ENCODE measurements around the gene CCDC9B. TPM values are rescaled to one million over a fixed set of nuclear protein-coding genes. Genes with fewer than 3 reads are reported as not detected.

The CCDC9B gene
- polyA plus RNA-seq, 12 donors, result 7.4 to 119 (median 19.4) TPM

Other genes starting within 250 kb of the CCDC9B start
- 10 to 100 TPM in 9 of 12 donors, 1 to 10 TPM in 2, not detected in 1; 8.9 to 19.7 (median 11.9) TPM for gene BMF, start 232.1 kb downstream of the CCDC9B start, polyA plus RNA-seq (ENCODE audit: insufficient read length in 12 of 12)
- gene BUB1B, start 179.9 kb downstream of the CCDC9B start, polyA plus RNA-seq (ENCODE audit: insufficient read length in 12 of 12), result 10 to 100 TPM in 10 of 12 donors, 1 to 10 TPM in 1, not detected in 1; 7.8 to 27.8 (median 16.0) TPM
- 1 to 10 TPM in 3 of 12 donors, under 1 TPM in 7, not detected in 2; 0.15 to 8.2 (median 0.51) TPM for gene PAK6, start 101.9 kb downstream of the CCDC9B start, polyA plus RNA-seq (ENCODE audit: insufficient read length in 12 of 12)
- gene ANKRD63, start 57.9 kb downstream of the CCDC9B start, polyA plus RNA-seq (ENCODE audit: insufficient read length in 12 of 12), result under 1 TPM in 3 of 12 donors, not detected in 9; 0.14 to 0.45 (median 0.36) TPM
- gene PLCB2, start 33.0 kb downstream of the CCDC9B start, polyA plus RNA-seq (ENCODE audit: insufficient read length in 12 of 12), result 10 to 100 TPM in 2 of 12 donors, 1 to 10 TPM in 9, not detected in 1; 5.2 to 36.6 (median 7.5) TPM
- gene INAFM2, start 17.2 kb downstream of the CCDC9B start, polyA plus RNA-seq (ENCODE audit: insufficient read length in 12 of 12), result 10 to 100 TPM in 10 of 12 donors, 1 to 10 TPM in 1, not detected in 1; 9.2 to 17.8 (median 13.6) TPM
- gene PHGR1, start 10.1 kb upstream of the CCDC9B start, polyA plus RNA-seq (ENCODE audit: insufficient read length in 12 of 12), result 100 to 1,000 TPM in 1 of 12 donors, under 1 TPM in 1, not detected in 10; 0.66 to 310 TPM
- 1 to 10 TPM in 6 of 12 donors, under 1 TPM in 4, not detected in 2; 0.27 to 2.7 (median 1.1) TPM for gene DISP2, start 17.3 kb upstream of the CCDC9B start, polyA plus RNA-seq (ENCODE audit: insufficient read length in 12 of 12)
- 10 to 100 TPM in 11 of 12 donors, not detected in 1; 14.1 to 25.8 (median 19.8) TPM for gene KNSTRN, start 41.8 kb upstream of the CCDC9B start, polyA plus RNA-seq (ENCODE audit: insufficient read length in 12 of 12)
- 10 to 100 TPM in 11 of 12 donors, not detected in 1; 43.8 to 68.7 (median 52.2) TPM for gene IVD, start 64.9 kb upstream of the CCDC9B start, polyA plus RNA-seq (ENCODE audit: insufficient read length in 12 of 12)
- 10 to 100 TPM in 11 of 12 donors, not detected in 1; 14.7 to 30.8 (median 20.5) TPM for gene BAHD1, start 100.0 kb upstream of the CCDC9B start, polyA plus RNA-seq (ENCODE audit: insufficient read length in 12 of 12)
- 10 to 100 TPM in 11 of 12 donors, not detected in 1; 29.3 to 44.7 (median 34.1) TPM for gene CHST14, start 130.0 kb upstream of the CCDC9B start, polyA plus RNA-seq (ENCODE audit: insufficient read length in 12 of 12)
- 10 to 100 TPM in 11 of 12 donors, not detected in 1; 15.4 to 23.5 (median 17.9) TPM for gene CCDC32, start 224.1 kb upstream of the CCDC9B start, polyA plus RNA-seq (ENCODE audit: insufficient read length in 12 of 12)
- gene RPUSD2, start 228.4 kb upstream of the CCDC9B start, polyA plus RNA-seq (ENCODE audit: insufficient read length in 12 of 12), result 10 to 100 TPM in 1 of 12 donors, 1 to 10 TPM in 10, not detected in 1; 5.4 to 10.7 (median 7.4) TPM

All from muscle of arm (tissue), 12 donors.